Panc1 (cell line): ENCODE measurements around the gene ATF7. TPM values are rescaled to one million over a fixed set of nuclear protein-coding genes. Genes with fewer than 3 reads are reported as not detected.

Experiments used
- ATAC-seq: fragments of 200-7000 bp; cut with Tn5 transposase; 2 replicates; pipeline ENCODE4 v1.9.1; 2020; ENCODE audit warnings: mild to moderate bottlenecking, moderate library complexity
- BruUV-seq: library from RNA; stranded (reverse); fragments of 400-500 nt; replicated peaks from 2 replicates; lab custom pipeline; 2021; lab: Mats Ljungman, UMichigan
- CTCF ChIA-PET: fragments of 300-600 bp; sonication (Branson Sonifier 250); formaldehyde crosslinking; loops from one replicate; lab custom pipeline; 2022; ENCODE audit warnings: antibody characterized with exemption; lab: Charles Lee
- POLR2A ChIA-PET: fragments of 300-600 bp; sonication (Branson Sonifier 250); formaldehyde crosslinking; loops from one replicate; lab custom pipeline; 2022; ENCODE audit warnings: antibody characterized with exemption; lab: Charles Lee
- DNase-seq: peaks from one replicate; pipeline ENCODE4 v3.0.0-alpha.2; 2010; ENCODE audit warnings: low read depth, low spot score
- H3K27ac ChIP-seq: 2 replicates; pipeline ENCODE4 v1.5.1; 2011; ENCODE audit warnings: mild to moderate bottlenecking, low read length, inconsistent platforms
- H3K27me3 ChIP-seq: fragments of 200-500 bp; sonication (Bioruptor generic); 2 replicates; pipeline ENCODE4 v1.6.0; 2014; ENCODE audit warnings: low read length, inconsistent platforms; ENCODE audit not compliant: control insufficient read depth, insufficient read depth
- H3K36me3 ChIP-seq: fragments of 200-500 bp; sonication (Bioruptor generic); 2 replicates; pipeline ENCODE4 v1.5.1; 2014; ENCODE audit warnings: inconsistent platforms, mild to moderate bottlenecking, low read length, moderate library complexity; ENCODE audit not compliant: control insufficient read depth, insufficient read depth
- H3K4me1 ChIP-seq: 2 replicates; pipeline ENCODE4 v1.5.1; 2011; ENCODE audit warnings: inconsistent platforms, mild to moderate bottlenecking, low read length, moderate library complexity; ENCODE audit not compliant: control insufficient read depth, insufficient read depth
- H3K4me3 ChIP-seq, 2 experiments: 2 replicates each; pipeline ENCODE4 v1.5.1; 2011 to 2012; ENCODE audit warnings: low read depth in 2 of 2, low read length in 2 of 2, mild to moderate bottlenecking in 2 of 2, inconsistent platforms in 1 of 2, moderate library complexity in 1 of 2
- H3K9me3 ChIP-seq: fragments of 200-500 bp; sonication (Bioruptor generic); 2 replicates; pipeline ENCODE4 v1.5.1; 2014; ENCODE audit warnings: low read depth, mild to moderate bottlenecking, inconsistent platforms, low read length, moderate library complexity; ENCODE audit not compliant: control insufficient read depth, insufficient read depth
- CTCF ChIP-seq: fragments of 450-650 bp; IDR thresholded peaks from 2 replicates; pipeline ENCODE4 v1.5.1; 2017; ENCODE audit warnings: mild to moderate bottlenecking
- POLR2AphosphoS5 ChIP-seq: IDR thresholded peaks from 2 replicates; pipeline ENCODE4 v1.6.1; 2012; ENCODE audit warnings: mild to moderate bottlenecking, low read depth, low read length, moderate library complexity
- REST ChIP-seq, 2 experiments: IDR thresholded peaks; 2 replicates each; pipeline ENCODE4 v1.6.1; 2011 to 2012; ENCODE audit warnings: low read depth in 2 of 2, control low read depth in 1 of 2, low read length in 1 of 2, mild to moderate bottlenecking in 1 of 2, moderate library complexity in 1 of 2; ENCODE audit not compliant: insufficient read depth in 1 of 2
- SIN3A ChIP-seq: IDR thresholded peaks from 2 replicates; pipeline ENCODE4 v1.6.1; 2012; ENCODE audit warnings: low read depth, mild to moderate bottlenecking, low read length, moderate library complexity, borderline replicate concordance; ENCODE audit not compliant: insufficient read depth
- TCF7L2 ChIP-seq: IDR thresholded peaks from 2 replicates; pipeline ENCODE4 v1.6.1; 2011; ENCODE audit warnings: mild to moderate bottlenecking, low read depth, low read length, inconsistent platforms
- in situ Hi-C: cut with HindIII; loops from 2 replicates; pipeline ENCODE4 v1.10.0; 2016; ENCODE audit warnings: low sequenced_read_pairs, low pct_unique_long_range_greater_than_20kb
- intact Hi-C: fragments of 100-400 bp; cut with micrococcal nuclease; formaldehyde crosslinking; loops from one replicate; pipeline ENCODE4 v1.10.0; 2022; ENCODE audit not compliant: unreplicated experiment
- total RNA-seq: library from RNA; stranded (reverse); gene quantifications from one replicate; pipeline ENCODE4 v1.2.1, GENCODE V29; 2021; ENCODE audit not compliant: unreplicated experiment

Gene ATF7
- total RNA-seq, 1 experiment from 2014 or later = 29.5 TPM

GRCh38 chr12:53561590-53561953, 64.6 kb downstream of the ATF7 start:
- ChIA-PET CTCF (no interaction called here), POLR2A (no interaction called here)
- Histone ChIP-seq H3K27ac (peak overlapping the region; percentile 55), H3K36me3 (no peaks in the 10 kb centered on the region), H3K9me3 (no peaks in the 10 kb centered on the region), H3K27me3 (no peaks in the 10 kb centered on the region), H3K4me1 (peaks cover 30% of the 10 kb centered on the region), H3K4me3 (peak overlapping the region in 1 of 2 experiments; percentile 6; a peak in 1 of 4 replicates)
- intact Hi-C loops = loop anchor here (1.0 kb wide), 1 partner anchor 20 kb away; no protein-coding TSS in a partner anchor
- in situ Hi-C loops = no loop called here
- peak; percentile 97 for ATAC-seq
- DNase-seq = peak; percentile 85
- TF ChIP-seq TCF7L2 (peak; percentile 58), POLR2AphosphoS5 (peak; percentile 74), CTCF (no peak), SIN3A (no peak), REST (IDR thresholded peaks at IDR 0.05; ENCODE audit: insufficient read depth in 1 of 2, low read depth in 2 of 2, low read length in 1 of 2) (0 out of 4 replicates have a peak, but pooled peaks of 1 of the 2 experiments have one; percentile 21)
- no TSS peak for BruUV-seq

GRCh38 chr12:53560912-53561589, 65.1 kb downstream of the ATF7 start:
- ATAC-seq (peak; percentile 49), DNase-seq (no peak)
- in situ Hi-C loops (no loop called here), intact Hi-C loops (loop anchor here (1.0 kb wide), 1 partner anchor 20 kb away; no protein-coding TSS in a partner anchor)
- Histone ChIP-seq H3K9me3 (no peaks in the 10 kb centered on the region), H3K27ac (peak overlapping the region; percentile 55), H3K36me3 (no peaks in the 10 kb centered on the region), H3K27me3 (no peaks in the 10 kb centered on the region), H3K4me3 (peak overlapping the region in 1 of 2 experiments; percentile 6; a peak in 1 of 4 replicates), H3K4me1 (peaks cover 30% of the 10 kb centered on the region)
- ChIA-PET CTCF (interaction anchor here (0.7 kb wide), 1 partner anchor 12 kb away, joined by 3 read pairs; no protein-coding TSS in a partner anchor), POLR2A (no interaction called here)
- TSS peak; percentile 57 for BruUV-seq
- TF ChIP-seq SIN3A (no peak), TCF7L2 (no peak), REST (IDR thresholded peaks at IDR 0.05; ENCODE audit: insufficient read depth in 1 of 2, low read depth in 2 of 2, low read length in 1 of 2) (no peak), CTCF (no peak), POLR2AphosphoS5 (no peak)
